ENCODE measurements around the gene SCG2. TPM values are rescaled to one million over a fixed set of nuclear protein-coding genes. Genes with fewer than 3 reads are reported as not detected.
A peak's percentile ranks its signal among the peaks of the same experiment; 100 is the strongest.

SCG2 gene
- total and polyA plus RNA-seq, 2 experiments from 2014 or later = 14.2 to 23.0 TPM

GRCh38 chr2:223578846-223579245 is 23.3 kb downstream of the SCG2 start:
- Histone ChIP-seq H3K4me2 (no peak overlapping the region), H2AFZ (no peak overlapping the region), H3K36me3 (replicated peaks; ENCODE audit: insufficient read depth, low read depth) (no peaks in the 10 kb centered on the region), H3K9me3 (ENCODE audit: low read depth) (no peaks in the 10 kb centered on the region), H3K27me3 (no peaks in the 10 kb centered on the region), H4K20me1 (ENCODE audit: insufficient read depth, poor library complexity, severe bottlenecking) (no peaks in the 10 kb centered on the region), H3K27ac (no peak overlapping the region), H3K9me2 (replicated peaks; ENCODE audit: insufficient read depth) (no peaks in the 10 kb centered on the region), H3K4me1 (ENCODE audit: insufficient read depth) (no peaks in the 10 kb centered on the region), H3K4me3 (no peak overlapping the region), H3K79me2 (no peaks in the 10 kb centered on the region)
- 95% methylated on average over 1 of the region's 1 CpG for WGBS (ENCODE audit: low lambda C conversion rate, missing lambda C conversion rate)
- no peak for DNase-seq (ENCODE audit: low spot score)
- TF ChIP-seq EZH2 (IDR thresholded peaks at IDR 0.05; ENCODE audit: borderline replicate concordance) (no peak), CTCF (IDR thresholded peaks at IDR 0.05; ENCODE audit: poor library complexity) (no peak), EZH2phosphoT487 (IDR thresholded peaks at IDR 0.05; ENCODE audit: low read depth, severe bottlenecking, unreplicated experiment) (no peak)

DNA sequence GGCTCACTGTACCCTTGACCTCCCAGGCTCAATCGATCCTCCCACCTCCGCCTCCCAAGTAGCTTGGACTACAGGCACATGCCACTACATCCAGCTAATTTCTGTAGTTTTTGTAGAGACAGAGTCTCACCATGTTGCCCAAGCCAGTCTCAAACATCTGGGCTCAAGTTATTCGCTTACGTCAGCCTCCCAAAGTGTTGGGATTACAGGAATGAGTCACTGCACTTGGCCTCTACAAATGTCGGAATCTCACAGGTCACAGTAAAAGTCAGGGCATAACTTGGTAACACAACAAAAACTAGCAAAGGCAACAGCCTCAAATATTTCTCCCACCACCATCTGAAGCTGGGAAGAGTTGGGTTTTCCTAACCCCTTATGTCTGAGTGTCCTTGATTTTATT is 25.3 kb downstream of the SCG2 start:
- H3K36me3 ChIP-seq (replicated peaks; ENCODE audit: insufficient read depth, low read depth) = no peaks in the 10 kb centered on the region
- TF ChIP-seq EZH2phosphoT487 (IDR thresholded peaks at IDR 0.05; ENCODE audit: low read depth, severe bottlenecking, unreplicated experiment) (no peak), EZH2 (IDR thresholded peaks at IDR 0.05; ENCODE audit: borderline replicate concordance) (no peak), CTCF (IDR thresholded peaks at IDR 0.05; ENCODE audit: poor library complexity) (no peak)
- no peaks in the 10 kb centered on the region for H3K27me3 ChIP-seq
- no peaks in the 10 kb centered on the region for H4K20me1 ChIP-seq (ENCODE audit: insufficient read depth, poor library complexity, severe bottlenecking)
- peak; percentile 43 for DNase-seq (ENCODE audit: low spot score)
- H3K9me3 ChIP-seq (ENCODE audit: low read depth) = no peaks in the 10 kb centered on the region
- H2AFZ ChIP-seq = no peak overlapping the region
- no peaks in the 10 kb centered on the region for H3K9me2 ChIP-seq (replicated peaks; ENCODE audit: insufficient read depth)
- no peak overlapping the region for H3K4me3 ChIP-seq
- no peaks in the 10 kb centered on the region for H3K4me1 ChIP-seq (ENCODE audit: insufficient read depth)
- WGBS (ENCODE audit: low lambda C conversion rate, missing lambda C conversion rate) = 72% methylated on average over 5 of the region's 5 CpGs
- H3K27ac ChIP-seq = peak overlapping the region; percentile 54
- no peak overlapping the region for H3K4me2 ChIP-seq
- H3K79me2 ChIP-seq = no peaks in the 10 kb centered on the region

DNA sequence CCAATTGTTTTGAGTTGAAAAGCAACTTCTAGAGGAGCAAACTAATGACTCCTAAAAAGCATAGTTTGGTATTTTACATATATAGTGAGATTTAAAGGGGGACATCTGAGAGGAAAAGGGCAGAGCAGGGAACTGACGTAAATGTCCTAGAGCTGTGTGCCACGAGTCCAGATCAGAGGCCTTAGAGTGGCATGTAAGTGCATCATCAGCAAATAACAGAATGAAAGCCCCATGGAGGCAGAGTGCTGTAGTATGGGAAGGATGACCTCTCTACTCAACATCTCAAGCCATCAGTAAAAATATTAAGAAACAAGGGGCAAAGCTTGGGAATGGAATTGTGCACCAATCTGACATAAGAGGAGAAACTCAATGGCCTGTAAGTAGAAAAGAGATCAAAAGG is 31.4 kb downstream of the SCG2 start:
- no peak overlapping the region for H2AFZ ChIP-seq
- no peaks in the 10 kb centered on the region for H3K4me1 ChIP-seq (ENCODE audit: insufficient read depth)
- no peak overlapping the region for H3K4me2 ChIP-seq
- H3K4me3 ChIP-seq = no peak overlapping the region
- no peaks in the 10 kb centered on the region for H3K9me2 ChIP-seq (replicated peaks; ENCODE audit: insufficient read depth)
- H4K20me1 ChIP-seq (ENCODE audit: insufficient read depth, poor library complexity, severe bottlenecking) = no peaks in the 10 kb centered on the region
- H3K27me3 ChIP-seq = no peaks in the 10 kb centered on the region
- H3K36me3 ChIP-seq (replicated peaks; ENCODE audit: insufficient read depth, low read depth) = no peaks in the 10 kb centered on the region
- TF ChIP-seq EZH2phosphoT487 (IDR thresholded peaks at IDR 0.05; ENCODE audit: low read depth, severe bottlenecking, unreplicated experiment) (no peak), EZH2 (IDR thresholded peaks at IDR 0.05; ENCODE audit: borderline replicate concordance) (no peak), CTCF (IDR thresholded peaks at IDR 0.05; ENCODE audit: poor library complexity) (no peak)
- H3K27ac ChIP-seq = no peak overlapping the region
- no peaks in the 10 kb centered on the region for H3K79me2 ChIP-seq
- 87% methylated on average over 2 of the region's 2 CpGs for WGBS (ENCODE audit: low lambda C conversion rate, missing lambda C conversion rate)
- no peaks in the 10 kb centered on the region for H3K9me3 ChIP-seq (ENCODE audit: low read depth)
- DNase-seq (ENCODE audit: low spot score) = no peak

- no peaks in the 10 kb centered on the region for H3K4me1 ChIP-seq (ENCODE audit: insufficient read depth)
- H2AFZ ChIP-seq = no peak overlapping the region
- H3K27ac ChIP-seq = no peak overlapping the region
- no peaks in the 10 kb centered on the region for H4K20me1 ChIP-seq (ENCODE audit: insufficient read depth, poor library complexity, severe bottlenecking)
- H3K36me3 ChIP-seq (replicated peaks; ENCODE audit: insufficient read depth, low read depth) = no peaks in the 10 kb centered on the region
- H3K4me2 ChIP-seq = no peak overlapping the region
- TF ChIP-seq EZH2 (IDR thresholded peaks at IDR 0.05; ENCODE audit: borderline replicate concordance) = no peak
- TF ChIP-seq EZH2phosphoT487 (IDR thresholded peaks at IDR 0.05; ENCODE audit: low read depth, severe bottlenecking, unreplicated experiment) = no peak
- no peak for TF ChIP-seq CTCF (IDR thresholded peaks at IDR 0.05; ENCODE audit: poor library complexity)
- no peak overlapping the region for H3K4me3 ChIP-seq
- no peaks in the 10 kb centered on the region for H3K79me2 ChIP-seq
- no peaks in the 10 kb centered on the region for H3K9me2 ChIP-seq (replicated peaks; ENCODE audit: insufficient read depth)
- DNase-seq (ENCODE audit: low spot score) = no peak
- no peaks in the 10 kb centered on the region for H3K9me3 ChIP-seq (ENCODE audit: low read depth)
- WGBS (ENCODE audit: low lambda C conversion rate, missing lambda C conversion rate) = 100% methylated on average over 1 of the region's 1 CpG
- H3K27me3 ChIP-seq = no peaks in the 10 kb centered on the region
Measured at GRCh38 chr2:223566396-223566795, 35.8 kb downstream of the SCG2 start.

All from hepatocyte (in vitro differentiated cells).